H1 (cell line): ENCODE data around the gene CDH10. TPM values are rescaled to one million over a fixed set of nuclear protein-coding genes. Genes with fewer than 3 reads are reported as not detected.

Source experiments
- BRCA1 ChIP-seq: IDR thresholded peaks from 2 replicates; pipeline ENCODE4 v1.6.1; 2012; ENCODE audit warnings: low read depth, low read length, improper control_type of control experiment
- polyA plus RNA-seq, 7 experiments: library from polyadenylated mRNA; depleted of rRNA in 3 of 7; stranded (reverse) in 5 of 7; unstranded in 2 of 7; fragments of >200 nt in 5 of 7; fragments of 200-250 nt in 2 of 7; gene quantifications; 1 replicate in 5 of 7; 2 replicates in 1 of 7; 4 replicates in 1 of 7; pipeline versions ENCODE4 v1.2.1 to v1.2.3, GENCODE V29; 2011 to 2013; ENCODE audit warnings: missing spikeins in 2 of 7, mixed read lengths in 2 of 7
- total RNA-seq: library from RNA; stranded (reverse); fragmentation: NEBNext Ultra II Directional; extraction: Animal tissue kit (Norgen Biotek cat#: 25700); gene quantifications from 2 replicates; pipeline ENCODE4 v1.2.1, GENCODE V29; 2021

The CDH10 gene
- total and polyA plus RNA-seq, 2 of the 8 experiments (the other 6 are each of a cell fraction or from before 2014, with no cell fraction given) = 0.11 TPM; not detected in 1

DNA sequence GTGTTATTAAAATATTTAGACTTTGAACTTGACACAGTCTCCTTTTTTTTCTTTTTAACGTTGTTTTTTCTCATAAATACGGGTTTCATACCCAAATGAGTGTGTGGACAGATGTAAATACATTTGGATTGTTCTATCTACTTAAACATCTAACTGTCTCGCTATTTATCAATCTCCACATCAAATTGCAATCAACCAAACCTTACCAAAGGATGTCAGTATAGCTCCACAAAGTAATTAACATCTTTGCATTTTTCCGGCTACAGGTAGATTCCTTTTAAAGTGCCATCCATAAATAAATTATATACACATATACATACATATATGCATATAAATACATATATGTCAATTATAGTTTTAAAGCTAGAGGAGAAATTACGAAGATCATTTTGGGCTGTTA is 705 bp upstream of the CDH10 start (continued):
- TF ChIP-seq BRCA1 = no peak
